ENCODE measurements around the gene C11orf86.
"Not testable (repeated sequence)": the region's sequence is repeated elsewhere in the genome, so short reads cannot be mapped to it uniquely, and the experiment has no call there.

The C11orf86 gene

DNA sequence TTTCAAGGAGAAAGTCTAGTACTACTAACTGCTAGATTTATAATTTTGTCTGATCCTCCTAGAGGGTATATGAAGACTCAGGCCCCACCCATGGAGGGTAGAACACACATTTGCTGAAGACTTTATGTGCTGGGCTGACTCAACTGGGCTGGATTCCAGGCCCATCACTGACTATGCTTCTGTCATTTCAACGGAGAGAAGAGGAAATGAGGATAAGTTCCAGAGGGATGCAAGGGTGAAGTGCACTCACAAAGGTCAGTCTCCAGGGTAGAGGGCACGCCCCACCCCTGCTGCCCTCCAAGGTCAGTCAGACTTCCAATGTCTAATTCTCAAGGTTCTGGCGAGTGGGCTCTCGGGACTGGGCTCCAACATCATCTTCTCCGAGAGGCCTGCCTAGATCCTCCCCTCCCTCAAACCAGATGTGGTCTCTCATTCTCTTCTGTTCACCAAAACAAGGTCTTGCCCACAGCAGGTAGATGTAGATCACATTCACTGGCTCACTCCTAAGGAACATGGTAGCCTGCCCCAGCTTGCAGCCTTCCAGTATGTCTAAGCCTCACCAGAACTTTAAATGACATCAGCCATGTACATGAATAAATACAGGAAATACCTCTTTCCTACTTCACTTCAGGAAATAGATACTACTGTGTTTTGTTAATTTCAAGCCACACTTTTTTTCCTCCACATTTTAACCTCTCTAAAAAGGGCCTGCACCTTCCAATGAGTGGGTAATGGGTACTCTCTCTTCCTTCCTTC, 7.3 kb upstream of the C11orf86 start:
- DNase-seq = peak; percentile 33

DNA sequence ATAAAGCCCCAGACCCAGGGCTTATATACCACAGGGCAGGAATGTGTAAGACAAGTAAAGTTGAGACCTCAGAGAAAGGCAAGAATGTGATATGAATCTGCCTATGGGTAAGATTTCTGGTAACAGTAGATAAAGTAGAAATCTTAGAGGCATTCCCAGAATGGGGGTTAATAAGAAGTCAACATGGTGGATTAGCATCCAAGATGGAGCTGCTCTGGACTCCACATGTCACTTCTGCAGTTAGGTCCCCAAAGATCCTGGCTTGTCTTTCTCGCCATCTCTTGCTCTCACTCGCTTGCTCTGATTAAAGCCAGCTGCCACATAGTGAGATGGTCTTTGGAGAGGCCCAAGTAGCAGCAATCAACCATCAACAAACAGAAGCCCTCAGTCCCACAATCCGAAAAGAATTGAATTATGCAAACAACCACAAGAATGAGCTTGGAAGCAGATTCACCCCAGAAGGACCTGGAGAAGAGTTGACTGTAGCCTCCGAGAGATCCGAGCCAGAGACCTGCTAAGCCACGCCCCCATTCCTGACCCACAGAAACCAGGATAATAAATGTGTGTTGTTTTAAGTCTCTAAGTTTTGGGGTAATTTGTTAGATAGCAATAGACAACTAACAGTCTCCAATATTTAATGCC, 5.4 kb upstream of the C11orf86 start:
- no peak for DNase-seq

DNA sequence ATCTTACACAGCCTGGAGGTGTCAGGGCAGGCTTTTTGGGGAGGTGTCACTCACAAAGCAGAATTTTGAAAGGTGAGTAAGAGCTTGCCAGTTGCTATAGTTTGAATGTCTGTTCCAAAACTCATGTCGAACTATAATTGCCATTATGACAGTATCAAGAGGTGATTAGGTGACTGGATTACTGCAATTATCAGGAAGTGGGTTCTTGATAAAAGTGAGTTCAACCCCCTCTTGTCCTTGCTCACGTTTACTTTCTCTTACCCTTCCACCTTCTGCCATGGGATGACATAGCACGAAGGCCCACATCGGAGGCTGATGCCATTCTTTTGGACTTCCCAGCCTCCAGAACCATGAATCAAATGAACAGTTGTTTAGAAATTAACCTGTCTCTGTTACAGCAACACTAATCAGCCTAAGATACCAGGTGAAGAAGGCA, 4.7 kb upstream of the C11orf86 start:
- no peak for DNase-seq

DNA sequence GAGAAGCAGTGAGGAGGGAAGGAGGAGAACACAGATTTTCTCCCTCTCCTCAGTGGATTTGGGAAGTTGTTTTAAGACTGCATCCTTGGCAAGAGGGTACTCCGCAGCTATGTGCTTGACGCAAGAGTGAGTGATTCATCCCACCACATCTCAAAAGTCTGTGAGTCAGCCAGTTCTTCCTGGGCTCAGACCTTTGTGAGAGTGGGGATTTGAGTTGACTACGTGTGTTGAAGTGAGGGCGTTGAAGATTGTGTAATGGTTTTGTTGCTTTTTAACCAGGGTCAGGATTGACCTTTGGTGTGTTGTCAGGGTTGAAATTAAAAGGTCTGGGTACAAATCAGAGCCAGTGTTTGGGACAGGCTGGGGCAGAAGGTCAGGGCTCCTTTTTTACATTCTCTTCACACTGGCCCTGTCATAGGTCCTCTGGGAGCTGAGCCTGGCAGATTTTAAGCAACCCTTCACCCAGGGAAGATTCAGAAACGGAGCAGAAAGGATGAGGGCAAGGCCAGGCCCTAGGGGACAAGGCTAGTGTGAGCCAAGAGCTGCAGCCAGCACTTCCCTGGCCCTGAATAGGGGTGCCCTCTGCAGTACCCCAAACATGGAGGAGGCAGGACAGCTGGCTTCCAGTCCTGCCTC, 4.2 kb upstream of the C11orf86 start:
- peak; percentile 77 for DNase-seq

DNA sequence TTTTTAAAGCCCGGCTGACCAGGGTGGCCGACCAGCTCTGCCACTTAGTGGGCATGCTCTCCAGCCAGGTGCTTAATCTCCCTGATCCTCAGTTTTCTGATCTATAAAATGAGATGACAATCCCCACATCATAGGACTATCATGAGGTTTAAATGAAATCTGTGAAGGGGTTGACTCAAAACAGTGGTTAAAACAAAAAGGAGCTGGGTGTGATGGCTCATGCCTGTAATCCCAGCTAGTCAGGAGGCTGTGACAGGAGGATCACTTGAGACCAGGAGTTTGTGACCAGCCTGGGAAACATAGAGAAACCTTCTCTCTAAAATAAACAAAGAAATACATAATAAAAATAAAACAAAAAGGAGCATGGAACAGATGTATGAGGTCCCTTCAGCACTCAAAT, 3.6 kb upstream of the C11orf86 start:
- DNase-seq = no peak

DNA sequence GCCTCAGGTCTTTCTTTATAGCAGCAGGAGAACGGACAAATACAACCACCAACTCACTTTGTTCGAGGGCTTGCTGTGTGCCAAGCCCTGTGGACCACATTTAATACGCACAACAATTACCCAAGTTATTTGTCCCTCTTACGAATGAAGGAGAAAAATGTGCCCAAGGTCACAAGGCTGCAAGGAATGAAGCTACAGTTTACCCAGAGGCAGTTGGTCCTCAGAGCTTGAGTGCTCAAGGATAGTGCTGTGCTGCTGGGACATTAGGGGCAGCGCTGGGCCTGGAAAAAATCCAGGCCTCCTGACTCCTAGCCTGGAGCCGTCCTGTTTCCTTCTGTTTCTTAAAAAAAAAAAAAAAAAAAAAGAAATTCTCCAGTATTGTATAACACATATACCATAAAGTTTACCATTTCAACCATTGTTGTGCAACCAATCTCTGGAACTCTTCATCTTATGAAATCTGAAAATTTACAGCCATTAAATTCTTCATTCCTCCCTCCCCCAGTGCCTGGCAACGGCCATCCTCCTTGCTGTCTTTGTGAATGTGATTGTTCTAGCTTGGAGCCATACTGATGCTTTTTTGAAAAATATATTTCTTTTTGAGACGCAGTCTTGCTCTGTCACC, 1.0 kb upstream of the C11orf86 start:
- DNase-seq = no peak

DNA sequence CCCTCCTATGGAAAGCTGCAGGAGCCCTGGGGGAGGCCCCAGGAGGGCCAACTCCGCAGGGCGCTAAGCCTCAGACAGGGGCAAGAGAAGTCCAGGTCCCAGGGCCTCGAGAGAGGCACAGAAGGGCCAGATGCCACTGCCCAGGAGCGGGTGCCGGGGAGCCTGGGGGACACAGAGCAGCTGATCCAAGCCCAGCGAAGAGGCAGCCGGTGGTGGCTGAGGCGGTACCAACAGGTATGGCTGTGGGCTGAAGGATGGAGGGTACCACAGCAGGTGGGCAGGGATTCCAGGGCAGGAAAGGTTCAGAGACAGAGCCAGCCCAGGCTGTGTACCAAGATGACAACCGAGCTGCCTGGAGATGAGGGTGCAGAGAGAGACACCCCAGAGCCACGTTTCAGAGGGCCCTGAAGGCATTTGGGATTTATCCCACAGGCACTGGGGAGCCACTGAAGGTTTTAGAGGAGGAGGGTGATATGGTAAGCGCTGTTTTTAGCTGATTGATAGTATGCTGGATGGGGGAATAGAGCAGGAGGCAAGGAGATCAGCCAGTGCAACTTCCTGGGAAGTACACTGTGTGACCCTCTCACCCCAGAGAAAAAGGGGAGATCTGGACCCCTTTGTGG, 412 bp downstream of the C11orf86 start:
- no peak for DNase-seq

DNA sequence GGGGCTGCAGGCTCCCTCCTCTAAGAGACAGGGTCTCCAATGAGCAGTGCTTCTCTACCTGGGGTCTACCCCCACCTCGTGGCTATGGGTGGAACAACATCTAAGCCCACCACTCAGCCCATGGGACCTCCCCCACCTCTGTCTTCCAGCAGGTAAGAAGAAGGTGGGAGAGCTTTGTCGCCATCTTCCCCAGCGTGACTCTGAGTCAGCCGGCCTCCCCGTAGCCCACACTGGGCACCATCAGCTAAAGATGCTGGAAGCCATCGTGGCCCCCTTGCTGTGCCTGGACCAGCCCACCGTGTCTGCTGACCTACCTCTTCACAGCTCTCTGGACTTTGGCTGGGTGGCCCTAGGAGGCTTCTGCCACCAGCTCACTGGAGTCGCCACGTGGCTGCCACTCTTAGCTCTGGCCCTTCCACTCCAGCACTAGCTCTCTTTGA, 944 bp downstream of the C11orf86 start:
- DNase-seq = no peak

DNA sequence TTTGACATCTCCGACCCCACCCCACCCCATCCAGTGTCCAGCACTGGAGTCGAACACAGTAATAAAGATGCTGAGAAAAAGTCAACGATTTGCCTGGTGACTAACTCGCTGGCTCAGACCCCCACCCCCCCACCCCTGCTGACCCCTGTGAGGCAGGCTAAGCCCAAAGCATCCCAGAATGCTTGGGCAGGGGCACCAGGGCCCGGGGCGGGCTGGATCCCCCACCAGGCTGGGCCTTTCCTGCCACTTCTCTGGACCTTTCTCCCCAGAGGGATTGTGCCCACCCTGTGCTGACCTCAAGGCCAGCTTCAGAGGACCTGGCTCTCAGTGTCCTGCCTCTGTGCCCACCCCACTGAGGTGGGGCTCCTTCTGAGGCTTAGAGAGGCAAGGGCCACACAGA, 1.8 kb downstream of the C11orf86 start:
- no peak for DNase-seq

DNA sequence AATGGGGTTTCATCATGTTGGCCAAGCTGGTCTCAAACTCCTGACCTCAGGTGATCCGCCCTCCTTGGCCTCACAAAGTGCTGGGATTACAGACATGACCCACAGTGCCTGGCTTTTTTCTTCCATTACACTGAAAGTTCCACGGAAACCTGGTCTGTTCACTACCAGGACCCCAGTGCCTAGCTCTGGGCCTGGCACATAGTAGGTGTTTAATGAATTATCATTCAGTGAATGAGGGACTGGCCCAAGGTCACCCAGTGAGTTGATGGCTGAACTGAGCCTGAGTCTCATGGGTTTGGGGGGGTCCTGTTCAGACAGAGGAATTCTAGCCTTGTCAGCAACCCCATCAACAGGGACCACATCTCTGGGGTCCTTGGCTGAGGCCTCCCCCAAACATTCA, 3.1 kb downstream of the C11orf86 start:
- DNase-seq = no peak

DNA sequence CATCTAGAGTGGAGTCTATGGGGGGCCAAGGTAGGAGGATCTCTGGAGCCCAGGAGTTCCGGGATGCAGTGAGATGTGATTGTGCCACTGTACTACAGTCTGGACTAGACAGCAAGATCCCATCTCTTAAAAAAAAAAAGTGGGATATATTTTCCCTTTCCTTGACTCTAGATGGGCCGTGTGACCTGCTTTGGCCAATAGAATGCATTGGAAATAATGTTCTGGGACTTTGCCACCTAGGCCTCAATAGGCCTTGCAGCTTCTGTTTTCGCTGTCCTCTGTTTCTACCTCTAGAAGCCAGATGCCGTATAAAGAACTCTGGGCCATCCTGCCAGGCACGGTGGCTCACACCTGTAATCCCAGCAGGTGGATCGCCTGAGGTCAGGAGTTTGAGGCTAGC, 3.6 kb downstream of the C11orf86 start:
- no peak for DNase-seq

DNA sequence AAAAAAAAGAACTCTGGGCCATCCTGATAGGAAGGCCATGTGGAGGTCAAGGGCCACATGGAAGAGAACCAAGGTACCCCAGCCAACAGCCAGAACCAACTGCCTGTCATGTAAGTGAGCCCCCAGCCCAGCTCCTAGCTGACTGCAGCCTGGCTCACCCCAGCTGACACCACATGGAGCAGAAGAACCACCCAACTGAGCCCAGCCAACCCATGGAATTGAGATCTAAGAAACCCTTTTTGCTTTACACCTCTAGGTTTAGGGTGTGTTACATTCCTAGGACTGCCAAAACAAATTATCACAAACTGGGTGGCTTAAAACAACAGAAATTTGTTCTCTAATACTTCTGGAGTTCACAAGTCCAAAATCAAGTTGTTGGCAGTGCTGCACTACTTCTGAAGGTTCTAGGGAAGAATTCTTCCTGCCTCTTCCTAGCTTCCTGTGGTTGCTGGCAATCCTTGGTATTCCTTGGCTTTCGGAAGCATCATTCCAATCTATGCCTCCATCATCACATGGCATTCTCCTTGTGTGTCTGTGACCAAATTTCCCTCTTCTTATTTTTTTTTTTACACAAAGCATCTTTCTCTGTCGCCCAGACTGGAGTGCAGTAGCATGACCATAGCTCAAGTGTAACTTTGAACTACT, 4.4 kb downstream of the C11orf86 start:
- no peak for DNase-seq

DNA sequence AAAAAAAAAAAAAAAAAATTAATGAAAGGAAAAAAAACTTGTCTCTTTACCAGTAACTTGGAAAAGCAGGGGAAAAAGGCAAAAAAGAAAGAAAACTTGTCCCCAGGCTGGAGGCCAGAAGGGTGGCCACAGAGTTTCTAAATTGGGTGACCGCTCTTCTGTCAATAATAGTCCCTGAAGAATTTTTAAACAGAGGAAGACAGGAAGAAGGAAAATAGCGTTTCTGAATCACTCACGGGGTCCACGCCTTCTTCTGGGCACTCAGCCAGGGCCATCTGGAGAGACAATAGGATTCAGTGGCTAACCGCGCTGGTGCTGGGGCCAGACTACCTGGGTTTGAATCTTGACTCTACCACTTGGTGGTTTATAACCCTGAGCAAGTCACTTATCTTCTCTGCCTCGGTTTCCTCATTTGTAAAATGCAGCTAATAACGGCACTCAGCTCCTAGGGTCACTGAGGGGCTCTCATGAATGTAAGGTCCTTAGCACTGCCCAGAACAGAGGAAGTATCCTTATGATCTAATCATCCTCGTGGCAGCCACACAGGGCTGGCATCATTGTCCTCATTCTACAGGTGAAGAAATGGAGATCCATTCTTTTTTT, 7.0 kb downstream of the C11orf86 start:
- peak; percentile 74 for DNase-seq

DNA sequence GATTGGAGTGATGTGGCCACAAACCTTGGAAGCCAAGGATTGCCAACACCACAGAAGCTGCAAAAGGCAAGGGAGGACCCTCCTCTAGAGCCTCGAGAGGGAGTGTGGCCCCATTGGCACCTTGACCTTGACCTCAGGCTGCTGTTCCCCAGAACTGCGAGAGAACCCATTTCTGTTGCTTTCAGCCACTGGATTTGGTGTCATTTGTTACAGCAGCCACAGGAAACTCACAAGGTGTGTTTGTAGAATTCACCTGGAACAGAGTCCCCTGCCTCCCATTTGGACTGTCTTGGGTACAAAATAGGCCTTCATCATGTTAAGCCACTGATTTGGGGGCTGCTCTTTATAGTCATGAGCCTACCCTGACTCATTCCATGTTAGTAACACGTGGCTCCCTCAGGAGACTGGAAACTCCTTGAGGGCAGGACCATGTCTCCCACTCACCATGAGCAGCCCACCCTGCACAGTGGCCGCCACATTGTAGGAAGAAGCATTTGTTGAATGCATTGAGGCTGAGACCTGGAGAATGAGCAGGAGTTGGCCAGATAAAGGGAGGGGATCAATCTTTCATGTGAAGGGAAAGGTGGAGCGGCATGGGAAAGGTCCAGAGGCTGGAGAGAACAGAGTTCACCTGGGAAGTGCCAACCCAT, 8.3 kb downstream of the C11orf86 start:
- DNase-seq = no peak

DNA sequence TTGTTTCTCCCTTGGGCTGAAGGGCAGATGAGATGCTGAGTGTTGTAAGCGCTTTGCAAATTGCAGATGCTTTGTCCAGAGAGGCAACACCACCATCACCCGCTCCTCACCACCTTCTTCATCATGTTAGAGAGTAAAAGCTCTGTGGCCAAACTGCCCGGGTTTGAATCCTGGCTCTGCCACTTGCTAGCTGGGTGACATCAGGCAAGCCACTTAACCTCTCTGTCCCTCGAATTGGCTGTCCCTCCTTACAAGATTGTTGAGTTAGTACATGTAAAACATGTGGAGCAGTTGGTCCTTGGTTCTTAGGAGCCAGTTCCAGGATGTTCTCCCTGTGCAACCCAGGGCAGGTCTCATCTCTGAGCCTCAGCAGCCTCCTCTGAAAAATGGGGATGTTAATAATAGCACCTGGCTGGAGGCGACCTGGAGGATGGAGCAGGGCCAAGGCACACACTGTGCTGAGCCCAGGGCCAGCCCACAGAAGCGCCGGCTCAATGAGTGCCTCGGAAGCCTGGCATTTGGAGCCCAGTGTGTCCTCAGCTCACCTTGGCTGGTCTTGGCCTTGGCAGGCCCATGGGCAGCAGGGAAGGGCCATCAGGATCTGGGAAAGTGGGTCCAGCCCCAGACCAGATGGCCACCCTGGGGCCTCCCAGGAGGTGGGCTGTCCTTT, 10.5 kb downstream of the C11orf86 start:
- DNase-seq = no peak

DNA sequence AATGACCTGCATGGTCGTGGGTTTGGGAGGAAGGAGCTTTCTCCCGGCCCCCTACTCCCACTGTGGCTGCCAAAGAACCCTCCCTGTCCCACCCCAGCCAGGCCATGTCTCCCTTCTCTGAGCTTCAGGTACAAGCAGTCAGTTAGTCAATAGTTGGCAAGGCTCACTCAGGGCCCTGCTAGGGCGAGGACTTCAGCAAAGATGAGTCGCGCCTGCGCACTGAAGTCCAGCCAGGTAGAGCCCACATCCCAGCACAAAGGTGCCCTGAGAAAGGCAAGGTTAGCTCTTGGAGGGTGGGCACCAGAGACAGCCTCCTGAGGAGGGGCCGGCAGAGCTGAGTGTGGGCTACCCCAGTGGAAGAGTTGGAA, 11.1 kb downstream of the C11orf86 start:
- DNase-seq = no peak

DNA sequence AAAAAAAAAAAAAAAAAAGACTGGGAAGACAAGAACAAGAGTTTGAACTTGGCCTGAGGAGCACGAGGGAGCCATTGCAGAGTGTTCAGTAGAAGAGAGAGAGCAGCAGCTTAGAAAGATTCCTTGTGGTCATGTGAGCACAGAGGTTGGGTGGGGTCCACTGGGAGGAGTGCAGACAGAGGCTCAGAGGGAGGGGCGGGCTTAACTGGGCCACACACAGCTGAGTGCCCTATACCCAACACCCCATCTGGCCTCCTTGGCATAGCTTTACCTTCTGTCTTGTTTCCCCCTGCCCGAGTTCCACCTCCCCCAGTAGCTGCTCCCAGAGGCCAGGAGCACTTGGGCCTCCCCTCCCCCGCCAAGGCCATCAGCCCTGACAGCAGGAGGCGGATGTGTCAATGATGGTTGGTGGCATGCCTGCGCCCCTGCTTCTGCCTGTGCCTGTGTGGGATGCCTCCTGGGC, 12.1 kb downstream of the C11orf86 start:
- DNase-seq = no peak

DNA sequence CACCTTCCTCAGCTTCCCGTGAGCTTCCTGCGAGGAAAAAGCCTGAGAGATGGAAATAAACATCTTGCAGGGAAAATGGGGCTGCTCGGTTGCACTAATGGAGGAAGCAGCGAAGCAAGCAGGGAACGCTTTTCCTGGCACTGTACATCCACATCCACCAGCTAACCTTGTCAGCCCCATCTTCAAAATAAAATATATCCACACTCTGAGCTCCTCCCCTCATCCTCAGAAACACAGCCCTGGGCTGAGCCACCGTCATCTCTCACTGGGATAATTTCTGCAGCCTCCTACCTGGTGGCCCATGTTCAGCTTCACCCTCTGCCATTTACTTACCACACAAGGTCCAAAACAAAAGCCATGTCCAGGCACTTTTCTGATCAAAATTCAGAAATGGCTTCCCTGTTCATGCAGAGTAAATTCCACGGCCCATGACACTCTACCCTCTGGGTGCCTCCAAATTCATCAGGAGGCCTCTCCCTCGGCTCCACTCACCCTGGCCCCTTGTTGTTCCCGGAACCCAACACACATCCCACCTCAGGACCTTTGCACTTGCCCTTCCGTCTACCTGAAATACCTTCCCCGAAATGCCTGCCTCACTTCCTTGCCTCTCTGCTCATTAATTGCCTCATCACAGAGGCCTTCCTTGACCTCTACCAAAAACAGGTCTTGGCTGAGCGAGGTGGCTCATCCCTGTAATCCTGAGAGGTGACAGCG, 13.0 kb downstream of the C11orf86 start:
- no peak for DNase-seq

DNA sequence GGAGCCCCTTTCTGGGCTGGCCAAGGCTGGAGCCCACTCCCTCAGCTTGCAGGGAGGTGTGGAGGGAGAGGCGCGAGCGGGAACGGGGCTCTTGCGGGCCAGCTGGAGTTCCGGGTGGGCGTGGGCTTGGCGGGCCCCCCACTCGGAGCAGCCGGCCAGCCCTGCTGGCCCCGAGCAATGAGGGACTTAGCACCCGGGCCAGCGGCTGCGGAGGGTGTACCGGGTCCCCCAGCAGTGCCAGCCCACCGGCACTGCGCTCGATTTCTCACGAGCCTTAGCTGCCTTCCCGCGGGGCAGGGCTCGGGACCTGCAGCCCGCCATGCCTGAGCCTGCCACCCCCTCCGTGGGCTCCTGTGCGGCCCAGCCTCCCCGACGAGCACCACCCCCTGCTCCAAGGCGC, 13.6 kb downstream of the C11orf86 start:
- DNase-seq = not testable (repeated sequence)

DNA sequence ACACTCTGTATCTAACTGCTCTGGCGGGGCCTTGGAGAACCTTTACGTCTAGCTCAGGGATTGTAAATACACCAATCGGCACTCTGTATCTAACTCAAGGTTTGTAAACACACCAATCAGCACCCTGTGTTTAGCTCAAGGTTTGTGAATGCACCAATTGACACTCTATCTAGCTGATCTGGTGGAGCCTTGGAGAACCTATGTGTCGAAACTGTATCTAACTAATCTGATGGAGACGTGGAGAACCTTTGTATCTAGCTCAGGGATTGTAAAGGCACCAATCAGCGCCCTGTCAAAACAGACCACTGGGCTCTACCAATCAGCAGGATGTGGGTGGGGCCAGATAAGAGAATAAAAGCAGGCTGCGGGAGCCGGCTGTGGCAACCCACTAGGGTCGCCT, 14.3 kb downstream of the C11orf86 start:
- DNase-seq = not testable (repeated sequence)

All from T1000 (cell line).